GM12878 (cell line): Measurements from ENCODE around the gene PRR20C. TPM values are rescaled to one million over a fixed set of nuclear protein-coding genes. Genes with fewer than 3 reads are reported as not detected.

Experiments
- ATAC-seq: fragments of 200-7000 bp; cut with Tn5 transposase; 3 replicates; pipeline ENCODE4 v1.9.1; 2020; ENCODE audit warnings: mild to moderate bottlenecking, moderate library complexity
- BruUV-seq: library from RNA; stranded (reverse); fragments of 400-500 nt; replicated peaks from 2 replicates; lab custom pipeline; 2021; lab: Mats Ljungman, UMichigan
- CTCF ChIA-PET: fragments of 300-600 bp; sonication (Branson Sonifier 250); formaldehyde crosslinking; extraction: SDS; loops from one replicate; lab custom pipeline; 2021; ENCODE audit warnings: inconsistent platforms; lab: Yijun Ruan, JAX
- POLR2A ChIA-PET: fragments of 350-600 bp; formaldehyde crosslinking; extraction: SDS; loops from one replicate; lab custom pipeline; 2021; ENCODE audit warnings: inconsistent platforms; lab: Charles Lee
- RAD21 ChIA-PET: fragments of 300-600 bp; sonication (Branson Sonifier 250); formaldehyde crosslinking; loops from one replicate; lab custom pipeline; 2023; ENCODE audit warnings: antibody characterized with exemption; ENCODE audit not compliant: unreplicated experiment; lab: Charles Lee
- SMC1A ChIA-PET: fragments of 300-600 bp; sonication (Branson Sonifier 250); formaldehyde crosslinking; loops from one replicate; lab custom pipeline; 2023; ENCODE audit not compliant: unreplicated experiment, uncharacterized antibody; lab: Charles Lee
- DNase-seq: peaks from one replicate; pipeline ENCODE4 v3.0.0-alpha.2; 2011; ENCODE audit warnings: low read depth, low spot score
- FAIRE-seq: peaks from 3 replicates; lab custom pipeline; 2011; peaks lifted over from hg19 to GRCh38; lab: Jason Lieb, UNC
- H2AFZ ChIP-seq: 2 replicates; pipeline ENCODE4 v1.6.0; 2011; ENCODE audit warnings: low read depth, low read length, control low read depth; ENCODE audit not compliant: control insufficient read depth
- H3K27ac ChIP-seq: 2 replicates; pipeline ENCODE4 v1.5.1; 2011; ENCODE audit warnings: control low read depth; ENCODE audit not compliant: control insufficient read depth, insufficient read depth
- H3K27me3 ChIP-seq, 2 experiments: replicated peaks in 1 of 2; 2 replicates each; pipeline versions ENCODE4 v1.6.0 to v1.6.1; 2011; ENCODE audit warnings: low read length in 1 of 2; ENCODE audit not compliant: control insufficient read depth in 2 of 2, insufficient read depth in 2 of 2
- H3K36me3 ChIP-seq, 2 experiments: 2 replicates each; pipeline ENCODE4 v1.5.1; 2011; ENCODE audit warnings: low read length in 1 of 2; ENCODE audit not compliant: control insufficient read depth in 2 of 2, insufficient read depth in 2 of 2
- H3K4me1 ChIP-seq: 2 replicates; pipeline ENCODE4 v1.6.1; 2011; ENCODE audit warnings: mild to moderate bottlenecking, low read length, moderate library complexity, mixed read lengths; ENCODE audit not compliant: control insufficient read depth, insufficient read depth
- H3K4me2 ChIP-seq: 2 replicates; pipeline ENCODE4 v1.6.0; 2011; ENCODE audit warnings: control low read depth; ENCODE audit not compliant: control insufficient read depth, insufficient read depth
- H3K4me3 ChIP-seq: fragments of 200-600 bp; sonication (generic); 2 replicates; pipeline ENCODE4 v1.5.1; 2016
- H3K79me2 ChIP-seq: 2 replicates; pipeline ENCODE4 v1.6.0; 2011; ENCODE audit warnings: low read length; ENCODE audit not compliant: control insufficient read depth, insufficient read depth
- H3K9ac ChIP-seq: 2 replicates; pipeline ENCODE4 v1.8.0; 2011; ENCODE audit warnings: low read length, control low read depth, mixed read lengths; ENCODE audit not compliant: control insufficient read depth, insufficient read depth
- H3K9me3 ChIP-seq: replicated peaks from 3 replicates; pipeline ENCODE4 v1.5.1; 2011; ENCODE audit warnings: mild to moderate bottlenecking, low read length; ENCODE audit not compliant: control insufficient read depth, insufficient read depth
- H4K20me1 ChIP-seq: 2 replicates; pipeline ENCODE4 v1.6.0; 2011; ENCODE audit not compliant: control insufficient read depth, insufficient read depth
- BCL3 ChIP-seq: IDR thresholded peaks from 2 replicates; pipeline ENCODE4 v1.6.1; 2011; ENCODE audit warnings: borderline replicate concordance, low read depth, mild to moderate bottlenecking, moderate library complexity, low read length; ENCODE audit not compliant: insufficient read depth, poor library complexity, severe bottlenecking
- BCLAF1 ChIP-seq: fragments of 450-650 bp; IDR thresholded peaks from 2 replicates; pipeline ENCODE4 v1.6.1; 2017; ENCODE audit warnings: antibody characterized with exemption, mild to moderate bottlenecking, moderate library complexity
- CBX3 ChIP-seq: fragments of 200-600 bp; sonication (generic); IDR thresholded peaks from 2 replicates; pipeline ENCODE4 v1.6.1; 2016; ENCODE audit warnings: low read depth, borderline replicate concordance
- CHD2 ChIP-seq: IDR thresholded peaks from 2 replicates; pipeline ENCODE4 v1.6.1; 2011; ENCODE audit warnings: low read depth, low read length, improper control_type of control experiment, borderline replicate concordance
- EED ChIP-seq: sonication (generic); IDR thresholded peaks from 2 replicates; pipeline ENCODE4 v1.6.1; 2016; ENCODE audit warnings: antibody characterized with exemption, low read depth
- HDAC6 ChIP-seq: fragments of 200-600 bp; sonication (generic); IDR thresholded peaks from one replicate; pipeline ENCODE4 v1.8.0; 2017; ENCODE audit warnings: antibody characterized with exemption; ENCODE audit not compliant: unreplicated experiment
- MTA3 ChIP-seq: IDR thresholded peaks from 2 replicates; pipeline ENCODE4 v1.6.1; 2012; ENCODE audit warnings: low read length, inconsistent platforms, borderline replicate concordance
- NFYA ChIP-seq: IDR thresholded peaks from 2 replicates; pipeline ENCODE4 v1.6.1; 2011; ENCODE audit warnings: low read depth, mild to moderate bottlenecking, low read length, improper control_type of control experiment, borderline replicate concordance
- NFYB ChIP-seq: IDR thresholded peaks from 2 replicates; pipeline ENCODE4 v1.6.1; 2011; ENCODE audit warnings: low read depth, mild to moderate bottlenecking, low read length, improper control_type of control experiment, moderate library complexity; ENCODE audit not compliant: insufficient read depth
- NR2C1 ChIP-seq: fragments of 450-650 bp; IDR thresholded peaks from 2 replicates; pipeline ENCODE4 v1.6.1; 2017; ENCODE audit warnings: antibody characterized with exemption, mild to moderate bottlenecking, moderate library complexity
- RCOR1 ChIP-seq: conservative IDR thresholded peaks from 2 replicates; pipeline ENCODE4 v1.6.1; 2012; ENCODE audit warnings: low read depth, low read length, improper control_type of control experiment
- RELA ChIP-seq: fragments of 450-650 bp; IDR thresholded peaks from 2 replicates; pipeline ENCODE4 v1.8.0; 2014; ENCODE audit warnings: borderline replicate concordance; ENCODE audit not compliant: partially characterized antibody
- RFX5 ChIP-seq: IDR thresholded peaks from 2 replicates; pipeline ENCODE4 v1.6.1; 2011; ENCODE audit warnings: low read depth, low read length, improper control_type of control experiment
- RUNX3 ChIP-seq: IDR thresholded peaks from 2 replicates; pipeline ENCODE4 v1.6.1; 2012; ENCODE audit warnings: low read length, inconsistent platforms
- SP1 ChIP-seq: IDR thresholded peaks from one replicate; pipeline ENCODE4 v1.6.1; 2011; ENCODE audit warnings: low read depth, low read length
- ZBTB33 ChIP-seq: fragments of 450-650 bp; IDR thresholded peaks from 2 replicates; pipeline ENCODE4 v1.6.1; 2017; ENCODE audit warnings: mild to moderate bottlenecking
- ZNF622 ChIP-seq: fragments of 450-650 bp; IDR thresholded peaks from 2 replicates; pipeline ENCODE4 v1.6.1; 2017; ENCODE audit warnings: mild to moderate bottlenecking, inconsistent platforms
- WGBS: methylation state at CpG from one replicate; pipeline ENCODE4 v1.1.6; 2016; ENCODE audit warnings: low lambda C conversion rate; ENCODE audit not compliant: insufficient replicate concordance, insufficient coverage; ENCODE audit errors: missing lambda C conversion rate; 5-methylcytosine and 5-hydroxymethylcytosine counted together
- in situ Hi-C: fragments of 300-500 bp; cut with MboI; formaldehyde crosslinking; loops from 9 replicates; pipeline ENCODE4 v1.14.3; 2018; ENCODE audit warnings: mixed read lengths
- intact Hi-C: fragments of 100-400 bp; cut with micrococcal nuclease; formaldehyde crosslinking; loops from one replicate; pipeline ENCODE4 v1.14.2; 2022; ENCODE audit not compliant: unreplicated experiment
- polyA plus RNA-seq, 11 experiments: library from polyadenylated mRNA; depleted of rRNA in 4 of 11; unstranded in 6 of 11; stranded (reverse) in 5 of 11; fragments of >200 nt; fragmentation: Nextera tagmentation in 4 of 11; fragmentation: Illumina TruSeq in 1 of 11; extraction: Ambion mirVana in 4 of 11; extraction: Trizol in 1 of 11; gene quantifications; 1 replicate in 1 of 11; 2 replicates in 10 of 11; pipeline versions ENCODE4 v1.2.1 to v1.2.3, GENCODE V29; 2011 to 2016; ENCODE audit warnings: inconsistent platforms in 2 of 11, missing spikeins in 2 of 11, low read depth in 1 of 11
- total RNA-seq, 4 experiments: library from RNA; depleted of rRNA in 3 of 4; stranded (reverse); fragments of >200 nt in 3 of 4; fragmentation: Illumina TruSeq in 1 of 4; extraction: Trizol in 1 of 4; gene quantifications; 2 replicates each; pipeline versions ENCODE4 v1.2.1 to v1.2.3, GENCODE V29; 2013 to 2021

Gene PRR20C
- total and polyA plus RNA-seq, 10 of the 15 experiments (the other 5 are each of a cell fraction or from before 2014, with no cell fraction given), result not detected

GRCh38 chr13:57128909-57129308 is 25.0 kb upstream of the PRR20C start:
- POLR2A ChIA-PET, result no interaction called here
- in situ Hi-C loops (no loop called here), intact Hi-C loops (no loop called here)
- no peak overlapping the region for H2AFZ ChIP-seq
- H3K36me3 ChIP-seq, result no peaks in the 10 kb centered on the region
- DNase-seq (no peak), ATAC-seq (no peak), FAIRE-seq (no peak)
- no peak overlapping the region for H3K4me3 ChIP-seq
- SMC1A ChIA-PET, result no interaction called here
- H3K4me2 ChIP-seq, result no peak overlapping the region
- no peaks in the 10 kb centered on the region for H4K20me1 ChIP-seq
- H3K79me2 ChIP-seq, result no peaks in the 10 kb centered on the region
- H3K27me3 ChIP-seq, result no peaks in the 10 kb centered on the region
- H3K4me1 ChIP-seq, result no peaks in the 10 kb centered on the region
- no TSS peak for BruUV-seq
- H3K9me3 ChIP-seq, result no peaks in the 10 kb centered on the region
- RAD21 ChIA-PET, result no interaction called here
- WGBS, result 12% methylated on average over 6 of the region's 6 CpGs
- CTCF ChIA-PET, result no interaction called here
- H3K9ac ChIP-seq, result no peak overlapping the region
- H3K27ac ChIP-seq, result no peak overlapping the region
- no peak for TF ChIP-seq ZBTB33
- no peak for TF ChIP-seq NFYA
- no peak for TF ChIP-seq ZNF622
- no peak for TF ChIP-seq NFYB
- no peak for TF ChIP-seq RFX5
- TF ChIP-seq BCL3, result no peak
- TF ChIP-seq BCLAF1, result no peak
- TF ChIP-seq HDAC6, result no peak
- no peak for TF ChIP-seq NR2C1
- no peak for TF ChIP-seq EED
- TF ChIP-seq RELA, result no peak
- no peak for TF ChIP-seq MTA3
- no peak for TF ChIP-seq RUNX3
- TF ChIP-seq CBX3, result no peak
- TF ChIP-seq SP1, result no peak
- TF ChIP-seq CHD2, result no peak
- TF ChIP-seq RCOR1, result no peak
